ENCODE results near the gene GATAD2A.

GRCh38 chr19:19433666-19434213, 28.3 kb downstream of the GATAD2A start:
- TF ChIP-seq CTCF (IDR thresholded peaks at IDR 0.05) (no peak), POLR2A (IDR thresholded peaks at IDR 0.05) (no peak)
